Amniotic epithelial cell (primary cell): Measurements from ENCODE around the gene PTPRE.

Source experiments
- DNase-seq: peaks from one replicate; pipeline ENCODE4 v3.0.0-alpha.2; 2010; ENCODE audit warnings: low read depth

PTPRE gene

DNA sequence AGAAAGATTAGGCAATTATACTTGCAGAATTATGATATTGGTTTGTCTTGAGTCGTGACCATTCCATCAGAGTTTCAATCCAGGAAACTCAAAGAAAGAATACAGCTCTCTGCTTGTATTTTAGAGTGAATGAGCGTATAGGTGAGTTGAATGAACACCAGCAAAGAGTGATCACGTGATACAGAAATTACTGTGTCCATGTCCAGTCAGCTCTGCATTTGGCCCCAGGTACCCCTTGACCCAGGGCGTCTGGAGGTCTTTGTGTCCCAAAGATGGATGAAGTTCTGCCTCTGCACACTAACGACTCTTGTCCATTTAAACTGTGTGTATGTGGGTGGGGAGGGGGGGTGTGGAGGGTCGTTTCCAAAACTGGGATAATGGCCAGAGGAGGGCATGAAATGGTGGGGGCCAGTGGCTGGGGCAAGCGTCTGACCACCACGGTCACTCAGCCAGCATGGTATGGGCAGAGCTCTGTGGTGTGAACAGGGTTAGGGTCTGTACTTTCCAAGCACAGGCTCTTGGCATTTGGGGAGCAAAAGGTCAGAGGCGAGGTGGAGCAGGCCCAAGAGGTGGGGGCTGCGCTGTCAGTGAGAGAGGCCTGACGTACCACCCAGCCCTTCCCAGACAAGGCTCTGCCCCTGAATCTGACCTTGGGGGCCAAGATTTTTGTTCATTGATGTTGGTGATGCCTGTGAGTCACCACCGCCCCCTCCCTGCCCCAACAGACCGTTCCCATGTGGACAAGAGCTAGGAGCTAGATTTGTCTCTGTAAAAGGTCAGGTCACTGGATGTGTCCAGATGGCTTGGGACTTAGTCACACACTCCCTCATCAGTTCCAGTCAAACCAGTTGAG, 1.4 kb downstream of the PTPRE start:
- peak; percentile 50 for DNase-seq

DNA sequence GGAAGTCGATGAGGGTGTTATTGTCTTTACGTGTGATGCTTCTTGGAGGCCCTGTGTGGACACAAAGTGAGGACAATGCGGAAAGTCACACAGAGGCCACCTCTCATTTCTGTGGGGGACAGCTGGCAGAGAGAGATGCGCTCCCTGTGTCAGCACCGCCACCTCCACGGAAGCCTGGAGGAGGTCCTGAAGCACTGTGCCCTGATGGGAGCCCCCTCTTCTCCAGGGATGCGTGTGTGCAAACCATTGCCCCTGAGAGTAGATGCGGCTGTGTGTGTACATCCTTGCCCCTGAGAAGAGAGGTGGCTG, 2.0 kb downstream of the PTPRE start:
- no peak for DNase-seq

DNA sequence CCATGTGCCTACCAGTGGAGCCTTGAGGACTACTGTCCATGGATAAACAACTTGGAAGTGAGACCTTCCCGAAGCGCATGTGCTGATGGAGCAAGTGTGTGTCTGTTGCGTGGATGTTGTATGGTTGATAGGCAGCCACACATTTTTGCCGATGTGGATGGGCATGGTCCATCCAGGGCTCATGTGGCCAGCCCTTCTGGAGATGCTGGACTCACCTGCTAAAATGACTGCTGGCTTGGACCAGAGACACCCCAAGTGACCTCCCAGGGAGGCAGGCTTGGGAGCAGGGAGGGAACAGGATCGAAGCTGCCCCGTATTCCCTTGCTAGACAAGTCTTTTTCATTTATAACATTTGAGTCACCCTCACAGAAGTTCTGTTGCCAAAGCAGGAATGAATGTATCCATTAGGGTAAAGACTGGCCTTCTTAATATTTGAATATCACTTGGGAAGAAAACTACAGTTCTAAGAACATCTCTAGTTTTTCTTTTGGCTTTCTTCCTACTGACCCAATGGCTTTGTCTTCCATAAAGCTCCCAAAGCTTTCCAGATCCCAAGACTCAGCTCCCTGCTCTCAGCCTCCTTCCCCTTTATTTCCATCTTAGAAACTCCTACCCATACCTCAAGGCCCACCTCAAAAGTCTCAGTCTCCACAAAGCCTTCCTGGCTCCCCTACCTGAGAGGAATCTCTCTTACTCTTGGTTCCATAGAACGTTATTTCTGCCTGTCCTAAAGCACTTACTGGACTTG, 3.0 kb downstream of the PTPRE start:
- no peak for DNase-seq

DNA sequence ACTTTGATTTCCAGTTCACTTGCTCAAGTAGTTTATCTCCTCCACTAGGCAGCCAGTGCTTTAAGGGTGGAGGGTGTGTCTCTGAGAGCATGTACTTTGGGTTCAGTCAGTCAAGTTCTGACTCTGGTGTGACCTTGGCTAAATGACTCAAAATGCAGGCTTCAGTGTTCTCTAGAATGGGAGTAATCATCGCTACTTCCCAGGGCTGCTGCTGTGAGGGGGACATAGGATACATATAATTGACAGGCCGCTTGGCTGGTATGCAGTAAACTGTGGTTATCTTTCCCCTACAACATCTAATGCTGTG, 3.5 kb downstream of the PTPRE start:
- DNase-seq: peak; percentile 29

DNA sequence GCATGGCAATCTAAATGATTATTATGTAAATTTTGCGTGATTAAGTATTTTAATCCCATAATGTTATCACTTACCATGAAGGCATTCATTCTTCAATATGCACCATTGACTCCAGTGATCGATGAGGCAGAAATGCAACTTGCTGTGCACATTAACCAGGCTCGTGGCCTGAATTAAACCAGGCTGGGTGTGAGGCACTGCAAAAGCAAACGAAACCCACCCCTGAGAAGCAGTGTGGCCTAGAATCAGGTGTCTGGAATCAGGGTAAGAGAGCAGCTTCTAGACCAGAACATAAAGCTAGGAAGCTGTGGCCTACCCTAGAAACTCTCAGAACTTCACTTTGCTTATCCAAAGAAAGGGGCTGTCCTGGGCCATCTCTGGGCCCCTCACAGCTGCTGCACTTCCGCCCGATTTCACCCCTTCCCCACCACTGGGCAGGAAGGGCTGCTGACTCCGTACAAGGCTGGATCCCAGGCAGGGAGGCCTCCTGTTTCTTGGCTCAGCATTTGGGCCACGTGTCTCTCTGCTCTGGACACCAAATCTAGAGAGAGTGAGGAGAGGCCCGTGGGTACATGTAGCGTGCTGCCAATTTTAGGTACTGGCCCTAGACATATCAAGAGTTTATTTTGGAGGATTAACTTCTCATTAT, 4.4 kb downstream of the PTPRE start:
- no peak for DNase-seq

DNA sequence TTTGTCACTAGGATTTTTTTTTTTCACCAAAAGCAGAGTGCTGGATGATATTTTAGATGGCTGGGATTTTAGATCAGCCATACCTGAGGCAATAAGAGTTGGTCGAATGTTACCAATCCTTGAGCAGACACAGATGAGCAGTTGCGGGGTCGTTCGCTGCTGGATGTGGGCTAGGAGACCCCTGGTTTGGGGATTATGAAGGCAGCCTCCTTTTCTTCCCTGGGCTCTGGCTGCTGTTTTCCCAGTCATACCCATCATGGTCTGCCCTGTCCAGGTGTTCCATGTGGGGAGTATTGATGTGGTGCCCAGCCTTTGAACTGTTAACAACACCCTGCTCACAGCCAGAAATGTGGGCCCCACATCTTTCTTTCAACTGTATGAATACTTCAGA, 5.0 kb downstream of the PTPRE start:
- no peak for DNase-seq

DNA sequence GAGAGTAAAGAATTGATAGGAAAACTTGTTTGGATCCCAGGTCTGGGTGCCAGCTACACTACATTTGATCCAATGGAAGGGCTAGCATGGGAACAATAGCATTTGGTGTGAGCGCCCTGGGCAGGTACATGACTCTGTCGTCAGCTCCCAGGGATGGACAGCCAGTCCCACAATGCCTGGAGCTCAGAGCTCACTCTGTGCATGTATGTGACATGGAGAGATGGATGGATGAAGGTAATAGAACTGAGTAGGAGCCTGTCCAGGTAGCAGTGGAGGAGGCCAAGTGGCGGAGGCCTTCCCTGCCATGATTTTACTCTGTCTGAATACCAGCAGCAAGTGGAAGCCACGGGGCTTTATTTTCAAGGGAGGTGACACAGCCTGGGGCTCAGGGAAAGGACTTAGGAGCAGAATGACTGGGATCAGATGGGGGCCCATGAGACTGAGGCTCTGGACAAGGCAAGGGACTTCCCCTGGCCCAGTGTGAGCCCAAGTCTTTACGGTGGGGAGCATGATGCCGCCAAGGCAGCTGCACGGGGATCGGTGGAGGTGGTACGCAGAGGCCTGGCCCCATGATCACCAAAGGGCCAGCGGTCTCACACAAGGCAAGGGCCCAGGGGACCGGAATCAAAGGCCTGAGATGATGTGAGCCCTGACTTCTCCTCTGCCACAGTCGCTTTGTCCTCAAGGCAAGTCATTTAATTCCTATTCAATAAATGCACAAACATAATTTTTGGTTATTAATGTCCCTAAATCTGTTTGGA, 5.9 kb downstream of the PTPRE start:
- DNase-seq: no peak

DNA sequence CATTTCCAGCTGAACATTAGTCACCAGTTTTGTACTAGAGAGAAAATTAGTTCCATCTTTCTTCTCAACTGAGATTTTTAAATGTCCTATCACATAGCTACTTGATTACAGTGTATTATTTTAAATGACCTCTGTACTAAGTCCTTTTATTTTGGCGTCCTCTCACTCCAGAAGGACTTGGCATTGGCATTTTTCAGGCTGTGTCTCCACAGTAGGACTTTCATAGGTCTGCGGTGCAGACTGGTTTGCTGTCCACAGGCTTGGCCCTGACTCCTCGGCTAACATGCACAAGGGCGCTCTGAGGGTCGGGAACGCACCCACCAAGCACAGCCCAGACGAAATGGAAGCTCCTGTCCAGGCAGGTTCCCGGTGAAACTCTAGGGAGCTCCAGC, 6.5 kb downstream of the PTPRE start:
- DNase-seq: no peak

DNA sequence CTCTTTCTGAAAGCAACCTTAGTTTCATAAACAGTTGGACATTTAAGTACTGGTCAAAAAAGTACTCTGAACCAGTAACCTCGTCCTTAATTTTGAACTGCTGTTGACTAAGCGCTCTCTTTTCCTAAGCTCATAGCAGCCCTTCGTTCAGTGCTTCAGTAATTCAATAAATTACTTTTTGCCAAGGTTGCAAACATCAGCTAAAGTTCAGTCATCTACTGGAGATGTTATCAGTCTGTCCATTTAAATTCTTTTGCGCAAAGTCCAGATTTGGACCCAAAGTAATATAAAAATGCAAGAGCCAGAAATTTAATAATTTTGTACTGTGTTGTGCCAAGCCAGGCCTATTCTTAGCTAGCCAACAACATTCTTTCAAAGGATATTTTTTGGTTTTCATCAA, 8.4 kb downstream of the PTPRE start:
- DNase-seq: no peak

DNA sequence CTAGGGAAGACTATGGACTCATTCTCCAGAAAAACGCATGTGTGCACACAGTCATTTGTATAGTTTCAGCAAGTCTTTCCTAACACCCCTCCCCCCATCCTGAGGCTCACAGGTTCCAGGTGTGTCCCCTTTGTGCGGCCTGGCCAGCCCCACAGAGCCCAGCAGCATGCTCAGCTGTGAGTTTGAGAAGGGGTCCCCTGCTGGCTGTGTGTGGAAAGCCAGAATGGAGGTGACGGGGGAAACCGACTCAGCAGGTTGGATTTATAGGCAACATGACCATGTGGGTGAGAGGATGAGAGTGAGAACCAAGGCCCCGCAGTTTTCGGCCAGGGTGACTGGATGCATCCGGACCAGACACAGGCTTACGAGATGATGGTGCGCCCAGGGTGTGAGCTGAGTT, 9.9 kb downstream of the PTPRE start:
- DNase-seq: no peak

DNA sequence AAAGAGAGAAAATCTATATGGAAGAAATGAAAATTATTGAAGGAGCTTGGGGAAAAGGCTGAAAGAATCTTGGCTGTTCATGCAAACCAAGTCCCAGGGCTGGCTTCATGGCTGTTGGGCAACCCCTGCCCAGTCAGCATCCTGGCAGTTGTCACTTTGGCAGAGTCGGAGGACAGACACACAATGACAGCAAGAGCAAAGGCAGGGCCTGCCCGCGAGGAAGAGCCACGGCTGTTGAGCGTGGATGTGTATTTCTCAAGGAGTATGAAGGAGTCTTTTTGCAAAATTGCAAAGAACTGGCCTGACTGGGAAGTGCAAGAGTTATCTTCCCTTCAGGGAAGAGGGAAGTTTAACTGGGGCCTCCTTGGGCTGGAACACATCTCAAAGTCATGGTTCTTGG, 11.7 kb downstream of the PTPRE start:
- no peak for DNase-seq

DNA sequence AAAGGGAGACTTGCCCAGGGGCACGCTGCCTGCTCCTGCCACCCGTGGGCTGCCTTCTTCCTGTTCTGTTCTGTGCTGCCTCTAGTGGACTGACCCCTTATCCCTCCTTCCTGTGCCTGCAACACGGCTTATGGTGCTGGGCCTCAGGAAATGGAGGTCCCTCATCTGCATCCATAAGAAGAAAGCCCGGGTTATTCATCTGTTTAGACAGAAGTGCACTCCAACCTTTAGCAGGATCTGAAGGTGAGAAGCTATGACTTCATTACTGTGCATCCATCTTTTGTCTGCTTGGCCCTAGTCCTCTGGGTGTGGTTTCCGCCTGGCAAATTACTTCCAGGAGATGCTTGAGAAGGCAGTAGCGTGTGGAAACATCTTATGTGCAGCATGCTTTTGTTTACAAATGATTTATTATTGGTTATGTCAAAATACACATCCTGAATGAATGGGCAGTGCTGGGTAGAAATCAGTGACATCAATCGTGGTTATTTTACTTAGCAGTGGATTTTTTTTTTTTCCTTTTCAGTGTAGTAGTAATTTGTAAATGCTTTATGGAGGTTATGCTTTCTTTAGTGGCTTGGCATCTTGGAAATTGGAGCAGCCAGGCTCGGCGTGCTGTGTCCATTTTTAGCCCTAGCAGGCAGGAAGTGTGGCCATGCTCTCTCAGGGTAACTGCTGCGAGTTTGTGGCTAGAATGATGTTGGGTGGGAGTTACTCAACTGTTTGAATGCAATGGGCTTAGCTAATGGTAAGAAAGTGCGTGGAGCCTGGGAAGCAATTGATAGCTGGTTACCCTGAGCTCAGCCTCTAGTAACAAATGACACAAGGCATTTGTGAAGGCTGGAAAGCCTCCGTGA, 12.7 kb downstream of the PTPRE start:
- peak; percentile 93 for DNase-seq

DNA sequence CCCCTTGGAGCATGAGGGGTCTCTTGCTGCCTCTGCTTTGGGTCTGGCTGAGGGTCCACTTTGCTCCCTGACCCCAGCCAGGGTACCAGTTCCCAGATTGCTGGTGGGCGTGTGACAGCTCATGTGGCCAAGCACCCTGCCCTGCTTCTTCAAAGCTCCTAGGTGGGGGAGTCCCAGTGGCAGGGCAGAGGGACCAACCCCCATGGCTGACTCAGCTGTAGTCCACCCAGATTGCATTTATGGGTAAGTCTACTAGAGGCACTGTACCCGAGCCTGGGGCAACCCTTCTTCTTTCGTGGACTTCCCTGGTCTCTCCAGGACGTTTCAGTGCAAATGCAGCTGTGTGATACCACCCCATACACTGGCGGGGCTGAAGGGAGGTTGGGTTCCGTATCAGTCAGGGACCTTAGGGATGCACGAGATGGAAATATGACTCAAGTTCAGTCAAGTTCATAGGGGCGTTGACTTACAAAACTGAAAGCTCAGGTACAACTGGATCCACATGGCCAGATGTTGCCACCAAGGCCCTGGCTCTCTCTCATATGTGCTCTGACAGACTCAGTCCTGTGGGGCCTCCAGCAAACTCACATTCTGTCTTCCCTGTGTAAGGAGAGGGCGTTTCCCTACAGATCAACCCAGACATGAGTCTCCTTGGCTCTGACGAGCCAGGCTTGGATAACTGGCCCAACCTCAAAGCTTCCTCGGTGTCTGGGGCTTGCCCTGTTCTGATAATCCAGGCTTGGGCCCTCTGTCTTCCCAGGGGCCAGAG, 13.6 kb downstream of the PTPRE start:
- peak; percentile 27 for DNase-seq

DNA sequence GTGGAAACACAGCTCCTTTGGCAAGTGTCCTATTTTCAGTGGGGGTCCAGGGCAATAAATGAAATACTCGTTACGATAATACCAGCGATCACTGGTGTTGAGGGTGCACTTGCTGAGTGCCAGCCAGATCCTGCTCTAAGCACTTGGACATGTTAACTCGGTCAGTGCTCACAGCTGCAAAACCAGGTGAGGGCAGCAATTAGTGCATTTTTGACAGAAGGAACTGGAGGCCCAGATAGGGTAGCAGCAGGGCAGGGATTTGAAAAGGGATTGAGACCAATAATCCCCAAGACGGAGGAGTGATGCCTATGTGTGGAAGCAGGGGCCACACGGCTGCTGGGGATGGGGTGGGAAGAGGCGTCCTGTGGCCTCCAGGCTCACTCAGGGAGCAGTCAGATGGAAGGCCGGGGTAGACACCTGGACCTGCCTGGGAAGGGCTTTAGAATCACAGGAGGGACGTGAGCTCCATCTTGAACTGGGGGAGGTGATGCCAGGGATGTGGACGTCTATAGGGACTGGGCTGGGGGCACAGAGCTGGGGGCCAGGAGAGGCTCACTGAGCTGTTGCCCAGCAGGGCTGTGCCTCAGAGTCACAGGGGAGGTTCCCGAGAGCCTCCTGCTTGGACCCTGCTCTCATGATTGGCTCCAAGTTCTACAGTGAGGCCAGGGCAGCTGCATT, 14.3 kb downstream of the PTPRE start:
- no peak for DNase-seq

DNA sequence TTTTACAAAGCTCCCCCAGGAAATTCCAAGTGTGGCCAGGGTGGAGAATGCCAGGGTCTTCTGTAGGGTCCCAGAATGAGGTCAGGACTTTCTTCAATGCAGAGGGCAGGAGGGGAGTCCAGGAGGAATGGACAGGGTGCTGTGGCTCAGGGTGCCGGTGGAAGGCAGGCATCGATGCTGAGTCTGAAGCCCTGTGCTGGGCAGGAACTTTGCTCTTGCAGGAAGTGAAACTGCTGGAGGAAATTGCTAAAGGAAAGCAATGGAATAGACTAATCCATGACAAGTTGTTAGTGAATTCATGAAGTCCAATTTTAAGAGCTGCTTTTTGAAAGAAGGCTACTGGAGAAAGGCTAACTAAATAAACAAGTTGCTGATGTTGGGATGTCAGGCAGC, 14.8 kb downstream of the PTPRE start:
- DNase-seq: no peak

DNA sequence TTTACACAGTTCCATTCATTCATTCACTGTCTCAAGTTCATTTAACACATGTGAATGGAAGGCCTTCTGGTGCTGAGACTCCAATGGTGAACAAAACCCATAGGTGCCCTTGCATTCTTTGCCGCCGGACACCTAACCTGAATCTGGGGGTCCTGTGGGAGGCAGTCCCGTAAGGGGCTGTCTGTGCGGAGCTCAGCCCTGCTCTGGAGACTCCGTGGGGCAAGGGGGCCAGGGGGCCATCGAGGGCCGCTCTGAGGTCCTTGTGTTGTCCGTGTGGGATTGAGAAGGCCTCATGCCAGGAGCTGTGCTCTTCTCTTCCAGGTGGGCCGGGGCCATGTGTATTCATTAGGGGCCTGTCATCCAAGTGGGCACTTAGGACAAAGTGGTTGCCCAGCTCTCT, 15.3 kb downstream of the PTPRE start:
- DNase-seq: no peak

DNA sequence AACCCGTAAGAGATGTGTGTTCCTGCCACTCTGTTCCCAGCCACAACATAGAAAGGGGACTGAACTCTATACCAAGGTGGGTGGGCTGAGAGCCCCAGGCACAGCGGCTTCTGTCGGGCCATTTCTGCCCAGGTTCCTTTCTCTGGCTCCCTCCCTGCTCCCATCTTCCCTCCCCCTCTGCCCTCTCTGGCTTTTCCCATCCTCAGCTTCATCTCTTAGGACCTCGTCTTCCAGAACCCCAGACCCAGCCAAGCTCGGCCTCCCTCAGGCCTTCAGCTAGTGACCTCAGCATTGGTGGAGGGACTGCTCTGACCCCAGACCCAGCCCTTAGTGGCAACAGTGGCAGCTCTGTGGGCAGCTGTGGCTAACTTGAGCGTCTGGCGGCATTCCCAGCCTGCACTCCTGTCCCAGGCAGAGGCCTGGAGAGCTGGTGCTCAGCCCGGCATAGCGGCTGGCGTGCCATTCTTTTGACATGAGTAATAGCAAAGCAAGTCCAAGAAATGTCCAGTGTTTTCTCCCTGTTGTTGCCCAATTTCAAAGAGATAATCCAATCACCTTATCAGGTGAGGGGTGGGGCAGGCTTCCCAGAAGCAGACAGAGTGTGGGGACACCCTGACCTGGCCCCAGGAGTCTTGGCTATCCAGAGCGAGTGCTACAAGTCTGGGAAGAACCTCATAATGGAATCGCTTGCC, 15.9 kb downstream of the PTPRE start:
- peak; percentile 95 for DNase-seq

DNA sequence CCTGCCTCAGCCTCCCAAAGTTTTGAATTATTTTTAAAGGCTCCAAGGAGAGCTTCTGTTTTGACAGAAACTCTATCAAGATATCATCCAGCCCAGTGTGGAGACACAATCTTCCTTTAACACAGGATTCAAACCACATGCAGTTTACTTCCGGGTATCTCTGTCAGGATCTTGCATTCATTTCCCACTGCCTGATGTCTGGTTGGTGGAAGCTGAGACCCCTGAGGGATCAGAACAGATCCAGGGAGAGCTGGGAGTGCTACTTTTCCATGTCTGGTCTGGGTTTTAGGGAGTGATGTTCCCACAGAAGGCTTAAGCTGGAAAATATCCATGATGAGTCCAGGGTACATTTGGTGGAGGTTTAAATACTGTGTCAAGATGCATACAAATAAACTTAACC, 16.7 kb downstream of the PTPRE start:
- no peak for DNase-seq

DNA sequence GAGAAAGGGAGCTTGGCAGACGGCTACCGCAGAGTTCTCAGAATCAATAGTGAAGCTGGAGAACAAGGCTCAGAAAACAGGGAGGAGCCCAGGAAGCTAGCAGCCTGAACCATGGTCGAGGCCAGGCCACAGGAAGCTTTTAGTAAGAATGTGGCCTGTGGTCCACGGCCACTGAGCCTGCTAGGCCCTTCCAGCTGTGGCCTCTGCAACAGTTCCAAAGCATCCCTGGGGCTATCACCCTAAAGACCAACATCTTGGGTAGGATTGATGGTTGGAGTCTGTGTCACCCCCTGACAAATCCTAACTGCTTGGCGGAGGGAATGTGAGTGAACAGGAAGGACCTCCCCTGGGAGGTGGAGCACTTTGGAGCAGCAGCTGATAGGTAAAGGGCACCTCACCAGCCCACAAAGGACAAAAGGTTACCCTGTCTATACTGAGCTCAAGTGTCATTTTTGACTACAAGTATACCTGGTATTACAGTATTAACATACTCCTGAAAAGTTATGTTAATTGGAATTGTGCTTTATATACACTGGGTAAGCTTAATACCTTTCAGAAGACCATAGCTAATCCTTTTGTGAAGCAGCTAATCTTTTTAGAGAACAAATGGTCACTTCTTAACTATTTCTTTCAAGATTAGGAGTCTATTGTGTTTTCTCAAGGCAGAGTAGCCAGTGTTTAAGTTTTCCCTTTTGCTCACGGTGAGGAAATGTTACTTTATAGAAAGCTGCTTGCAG, 18.7 kb downstream of the PTPRE start:
- DNase-seq: no peak
